ENCODE measurements around the gene STOM. TPM values are rescaled to one million over a fixed set of nuclear protein-coding genes. Genes with fewer than 3 reads are reported as not detected.

The STOM gene
- total RNA-seq, 1 experiment from 2014 or later = 33.1 TPM

DNA sequence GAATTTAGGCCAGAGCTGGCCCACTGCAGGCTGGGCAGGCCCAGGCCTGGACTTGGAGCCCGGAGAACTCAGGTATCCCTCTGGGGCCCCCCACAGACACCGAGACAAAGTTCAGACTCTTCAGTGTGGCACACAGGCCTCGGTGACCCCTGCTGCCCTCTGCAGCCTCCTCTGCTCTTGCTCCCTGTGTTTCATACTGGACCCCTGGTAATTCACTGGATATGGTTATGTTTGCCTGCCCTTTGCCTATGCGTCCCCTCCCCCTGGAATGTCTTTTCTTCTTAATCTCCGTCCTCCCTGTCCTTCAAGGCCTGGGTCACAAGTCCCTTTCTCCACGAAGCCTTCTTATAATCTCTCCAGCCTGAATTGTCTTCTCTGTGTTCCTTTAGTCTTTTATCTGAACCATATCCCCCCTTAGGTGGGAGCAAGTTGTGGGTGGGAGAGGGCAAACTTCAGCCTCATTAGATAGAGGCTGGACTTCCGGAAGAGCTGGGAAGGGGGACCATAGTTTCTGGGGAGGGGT, 72.0 kb downstream of the STOM start:
- H3K27ac Mint-ChIP-seq (ENCODE audit: unreplicated experiment) = peak overlapping the region; percentile 75
- H3K36me3 ChIP-seq (ENCODE audit: control insufficient read depth, insufficient read depth, low read length) = peaks cover 5% of the 10 kb centered on the region
- DNase-seq = peak; percentile 60 to 81
- peaks cover 46% of the 10 kb centered on the region for H3K4me1 ChIP-seq
- BruUV-seq (replicated peaks) = no TSS peak
- H3K36me3 Mint-ChIP-seq (ENCODE audit: insufficient read depth, unreplicated experiment) = no peaks in the 10 kb centered on the region
- intact Hi-C loops (cut with micrococcal nuclease; ENCODE audit: unreplicated experiment) = loop anchor here (1.0 kb wide), 1 partner anchor 9 kb away; no protein-coding TSS in a partner anchor
- H3K27me3 Mint-ChIP-seq (ENCODE audit: insufficient read depth, unreplicated experiment) = no peaks in the 10 kb centered on the region
- H3K9me3 ChIP-seq = no peaks in the 10 kb centered on the region
- peak overlapping the region; percentile 72 for H3K4me3 Mint-ChIP-seq (ENCODE audit: unreplicated experiment)
- H3K9me3 Mint-ChIP-seq (ENCODE audit: unreplicated experiment) = no peaks in the 10 kb centered on the region
- TF ChIP-seq, protein P1, sequence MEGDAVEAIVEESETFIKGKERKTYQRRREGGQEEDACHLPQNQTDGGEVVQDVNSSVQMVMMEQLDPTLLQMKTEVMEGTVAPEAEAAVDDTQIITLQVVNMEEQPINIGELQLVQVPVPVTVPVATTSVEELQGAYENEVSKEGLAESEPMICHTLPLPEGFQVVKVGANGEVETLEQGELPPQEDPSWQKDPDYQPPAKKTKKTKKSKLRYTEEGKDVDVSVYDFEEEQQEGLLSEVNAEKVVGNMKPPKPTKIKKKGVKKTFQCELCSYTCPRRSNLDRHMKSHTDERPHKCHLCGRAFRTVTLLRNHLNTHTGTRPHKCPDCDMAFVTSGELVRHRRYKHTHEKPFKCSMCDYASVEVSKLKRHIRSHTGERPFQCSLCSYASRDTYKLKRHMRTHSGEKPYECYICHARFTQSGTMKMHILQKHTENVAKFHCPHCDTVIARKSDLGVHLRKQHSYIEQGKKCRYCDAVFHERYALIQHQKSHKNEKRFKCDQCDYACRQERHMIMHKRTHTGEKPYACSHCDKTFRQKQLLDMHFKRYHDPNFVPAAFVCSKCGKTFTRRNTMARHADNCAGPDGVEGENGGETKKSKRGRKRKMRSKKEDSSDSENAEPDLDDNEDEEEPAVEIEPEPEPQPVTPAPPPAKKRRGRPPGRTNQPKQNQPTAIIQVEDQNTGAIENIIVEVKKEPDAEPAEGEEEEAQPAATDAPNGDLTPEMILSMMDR (IDR thresholded peaks at IDR 0.05; ENCODE audit: insufficient read depth in 1 of 2, low read depth in 1 of 2, low read length in 1 of 2, severe bottlenecking in 1 of 2, unreplicated experiment in 1 of 2) = peak in 1 of 2 experiments; percentile 5
- ChIA-PET POLR2A (no interaction called here), CTCF (interaction anchor here (1.3 to 3.0 kb wide), 3 partner anchors 11 to 102 kb away, joined by 3 to 15 read pairs (median 12); no protein-coding TSS in a partner anchor)
- no peak overlapping the region for H3K4me3 ChIP-seq (ENCODE audit: low read depth, low read length)
- H3K27me3 ChIP-seq (replicated peaks; ENCODE audit: control insufficient read depth, insufficient read depth, low read length) = no peaks in the 10 kb centered on the region
- H3K4me1 Mint-ChIP-seq (ENCODE audit: low read depth, unreplicated experiment) = peaks cover 35% of the 10 kb centered on the region

DNA sequence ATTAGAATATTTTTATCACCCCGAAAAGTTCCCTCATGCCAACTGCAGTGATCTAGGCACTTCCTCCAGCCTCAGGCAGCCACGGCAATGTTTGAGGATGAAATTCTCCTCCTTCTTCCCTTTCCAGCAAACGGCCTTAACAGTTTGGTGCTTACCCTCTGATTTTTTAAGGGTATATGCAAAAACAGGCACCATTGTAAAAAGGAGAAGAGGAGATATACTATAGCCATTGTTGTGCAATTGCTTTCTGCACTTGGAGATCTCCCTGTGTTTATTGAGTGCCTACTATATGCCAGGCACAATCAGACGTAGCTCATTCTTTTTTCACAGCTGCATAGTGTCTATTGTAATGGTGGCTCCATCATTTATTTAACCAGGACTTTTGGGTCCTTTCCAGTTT, 72.7 kb downstream of the STOM start:
- Mint-ChIP-seq H3K4me3 (ENCODE audit: unreplicated experiment) (no peak overlapping the region), H3K27me3 (ENCODE audit: insufficient read depth, unreplicated experiment) (no peaks in the 10 kb centered on the region)
- POLR2A ChIA-PET = no interaction called here

DNA sequence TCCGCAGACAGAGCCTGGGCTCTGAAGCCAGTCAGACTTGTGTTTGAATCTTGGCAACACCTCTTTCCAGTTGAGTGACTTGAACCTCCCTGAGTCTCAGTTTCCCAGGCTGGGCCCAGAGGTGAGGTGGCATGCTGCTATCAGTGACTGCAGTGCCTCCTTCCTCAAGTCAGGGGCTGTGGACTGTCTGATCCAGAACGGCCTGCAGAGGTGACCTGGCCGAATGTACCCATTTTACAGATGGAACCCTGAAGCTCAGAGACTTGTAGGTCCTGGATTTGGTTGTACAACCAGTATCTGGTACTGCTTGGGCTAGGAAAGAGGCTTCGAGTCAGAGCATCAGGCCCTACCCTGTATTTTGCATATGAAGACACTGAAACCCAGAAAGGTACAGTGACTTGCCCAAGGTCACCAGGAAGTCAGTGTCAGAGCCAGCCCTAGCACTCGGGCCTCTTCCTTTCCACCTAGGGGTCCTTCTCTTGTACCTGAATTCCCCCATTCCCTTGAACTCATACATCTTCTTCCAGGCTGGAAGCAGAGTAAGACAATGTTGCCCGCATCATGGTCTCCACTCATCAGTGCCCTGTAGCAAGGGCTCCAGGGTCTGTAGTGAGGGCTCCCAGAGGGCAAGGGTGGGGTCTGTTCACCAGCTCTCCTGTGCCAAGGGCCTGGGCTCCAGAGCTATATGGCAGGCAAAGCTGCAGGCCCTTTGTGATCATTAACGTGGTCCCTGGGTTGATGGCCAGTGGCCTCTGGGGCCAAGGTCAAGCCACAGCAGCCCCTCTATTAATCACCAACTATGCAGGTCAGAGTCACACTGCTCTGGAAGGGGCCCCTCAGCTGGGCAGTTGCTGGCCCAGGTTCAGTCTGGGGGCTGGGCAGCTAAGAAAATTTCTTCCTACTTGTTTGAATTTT, 73.6 kb downstream of the STOM start:
- Mint-ChIP-seq H3K27me3 (ENCODE audit: insufficient read depth, unreplicated experiment) (no peaks in the 10 kb centered on the region), H3K27ac (ENCODE audit: unreplicated experiment) (no peak overlapping the region), H3K36me3 (ENCODE audit: insufficient read depth, unreplicated experiment) (no peaks in the 10 kb centered on the region), H3K4me3 (ENCODE audit: unreplicated experiment) (no peak overlapping the region), H3K9me3 (ENCODE audit: unreplicated experiment) (no peaks in the 10 kb centered on the region), H3K4me1 (ENCODE audit: low read depth, unreplicated experiment) (peaks cover 35% of the 10 kb centered on the region)
- H3K9me3 ChIP-seq = no peaks in the 10 kb centered on the region
- peaks cover 46% of the 10 kb centered on the region for H3K4me1 ChIP-seq
- intact Hi-C loops (cut with micrococcal nuclease; ENCODE audit: unreplicated experiment) = no loop called here
- no TSS peak for BruUV-seq (replicated peaks)
- CTCF ChIA-PET = interaction anchor here (3.0 kb wide), 1 partner anchor 18 kb away, joined by 12 read pairs; no protein-coding TSS in a partner anchor
- no peak overlapping the region for H3K4me3 ChIP-seq (ENCODE audit: low read depth, low read length)
- H3K36me3 ChIP-seq (ENCODE audit: control insufficient read depth, insufficient read depth, low read length) = peaks cover 2% of the 10 kb centered on the region
- POLR2A ChIA-PET = no interaction called here
- H3K27me3 ChIP-seq (replicated peaks; ENCODE audit: control insufficient read depth, insufficient read depth, low read length) = no peaks in the 10 kb centered on the region
- DNase-seq = no peak
- TF ChIP-seq, protein P1 (IDR thresholded peaks at IDR 0.05; ENCODE audit: insufficient read depth in 1 of 2, low read depth in 1 of 2, low read length in 1 of 2, severe bottlenecking in 1 of 2, unreplicated experiment in 1 of 2) = no peak

More for the DNA sequence above, 72.7 kb downstream of the STOM start:
- BruUV-seq (replicated peaks) = no TSS peak
- Histone ChIP-seq H3K4me1 (peaks cover 46% of the 10 kb centered on the region), H3K36me3 (ENCODE audit: control insufficient read depth, insufficient read depth, low read length) (peaks cover 3% of the 10 kb centered on the region), H3K9me3 (no peaks in the 10 kb centered on the region), H3K4me3 (ENCODE audit: low read depth, low read length) (no peak overlapping the region), H3K27me3 (replicated peaks; ENCODE audit: control insufficient read depth, insufficient read depth, low read length) (no peaks in the 10 kb centered on the region)
- CTCF ChIA-PET = interaction anchor here (2.5 to 3.0 kb wide), 2 partner anchors 10 to 19 kb away, joined by 12 to 15 read pairs; no protein-coding TSS in a partner anchor
- no peaks in the 10 kb centered on the region for H3K9me3 Mint-ChIP-seq (ENCODE audit: unreplicated experiment)
- no peaks in the 10 kb centered on the region for H3K36me3 Mint-ChIP-seq (ENCODE audit: insufficient read depth, unreplicated experiment)
- TF ChIP-seq, protein P1 (IDR thresholded peaks at IDR 0.05; ENCODE audit: insufficient read depth in 1 of 2, low read depth in 1 of 2, low read length in 1 of 2, severe bottlenecking in 1 of 2, unreplicated experiment in 1 of 2) = no peak
- peaks cover 35% of the 10 kb centered on the region for H3K4me1 Mint-ChIP-seq (ENCODE audit: low read depth, unreplicated experiment)
- DNase-seq = no peak
- H3K27ac Mint-ChIP-seq (ENCODE audit: unreplicated experiment) = peak overlapping the region; percentile 75
- intact Hi-C loops (cut with micrococcal nuclease; ENCODE audit: unreplicated experiment) = no loop called here
